Fibroblast of lung (primary cell): ENCODE data around the gene APH1A.

Experiments used
- CTCF ChIP-seq, 2 donors: IDR thresholded peaks in 1 of 2; conservative IDR thresholded peaks in 1 of 2; 1 replicate in 1 of 2; 2 replicates in 1 of 2; pipeline ENCODE4 v1.5.1; 2011 to 2012; ENCODE audit warnings: low read length in 2 of 2, control low read depth in 1 of 2, inconsistent platforms in 1 of 2, low read depth in 1 of 2, mild to moderate bottlenecking in 1 of 2
- EZH2 ChIP-seq: IDR thresholded peaks from 2 replicates; pipeline ENCODE4 v1.5.1; 2012; ENCODE audit warnings: low read length, control low read depth, mild to moderate bottlenecking; ENCODE audit errors: missing control alignments

- TF ChIP-seq CTCF (conservative IDR thresholded peaks at IDR 0.05 in 1 of 2, IDR thresholded peaks at IDR 0.05 in 1 of 2; ENCODE audit: low read depth in 1 of 2, low read length in 2 of 2) (no peak), EZH2 (no peak)
Measured at GRCh38 chr1:150257624-150258585, 10.9 kb downstream of the APH1A start, which contains the start of gene CA14.
